Esophagus muscularis mucosa (tissue), 4 donors: ENCODE results near the gene ZNF580. TPM values are rescaled to one million over a fixed set of nuclear protein-coding genes. Genes with fewer than 3 reads are reported as not detected.

Experiments
- DNase-seq: peaks from one replicate; pipeline ENCODE4 v3.0.0-alpha.2; 2017; ENCODE audit errors: extremely low spot score
- H3K27ac ChIP-seq, 4 donors: fragments of 200-600 bp; sonication (generic); replicated peaks in 1 of 4; 1 replicate in 3 of 4; 2 replicates in 1 of 4; pipeline ENCODE4 v1.5.1; 2016 to 2019; ENCODE audit warnings: mild to moderate bottlenecking in 1 of 4
- H3K27me3 ChIP-seq, 4 donors: fragments of 200-600 bp; sonication (generic); one replicate each; pipeline versions ENCODE4 v1.5.1 to v1.6.0; 2016 to 2019
- H3K36me3 ChIP-seq, 4 donors: fragments of 200-600 bp; sonication (generic); one replicate each; pipeline ENCODE4 v1.5.1; 2016 to 2019
- H3K4me1 ChIP-seq, 4 donors: fragments of 200-600 bp; sonication (generic); one replicate each; pipeline ENCODE4 v1.5.1; 2016 to 2019
- H3K4me3 ChIP-seq, 4 donors: fragments of 200-600 bp; sonication (generic); 1 replicate in 2 of 4; 2 replicates in 2 of 4; pipeline ENCODE4 v1.5.1; 2016 to 2019; ENCODE audit warnings: mild to moderate bottlenecking in 4 of 4, moderate library complexity in 1 of 4
- H3K9me3 ChIP-seq, 4 donors: fragments of 200-600 bp; sonication (generic); 1 replicate in 3 of 4; 2 replicates in 1 of 4; pipeline ENCODE4 v1.5.1; 2016 to 2019
- CTCF ChIP-seq, 3 experiments: fragments of 200-600 bp in 2 of 3; fragments of 450-650 bp in 1 of 3; sonication (generic) in 2 of 3; IDR thresholded peaks; one replicate each; pipeline ENCODE4 v1.5.1; 2017 to 2019; ENCODE audit warnings: antibody characterized with exemption in 3 of 3, mild to moderate bottlenecking in 2 of 3, moderate library complexity in 1 of 3
- EP300 ChIP-seq: sonication (generic); formaldehyde crosslinking; IDR thresholded peaks from one replicate; pipeline ENCODE4 v1.6.1; 2017; ENCODE audit warnings: antibody characterized with exemption
- POLR2A ChIP-seq: fragments of 450-650 bp; IDR thresholded peaks from one replicate; pipeline ENCODE4 v1.6.1; 2017; ENCODE audit warnings: antibody characterized with exemption, moderate library complexity, mild to moderate bottlenecking, low read depth
- POLR2AphosphoS5 ChIP-seq, 2 donors: sonication (generic); formaldehyde crosslinking; IDR thresholded peaks; one replicate each; pipeline ENCODE4 v1.6.1; 2017; ENCODE audit warnings: antibody characterized with exemption in 2 of 2
- WGBS: methylation state at CpG from one replicate; pipeline ENCODE4 v1.1.5; 2018; 5-methylcytosine and 5-hydroxymethylcytosine counted together
- intact Hi-C: fragments of 100-400 bp; cut with DNase I; formaldehyde crosslinking; loops from one replicate; pipeline ENCODE4 v1.15.1; 2023
- total RNA-seq, 4 donors: library from RNA; depleted of rRNA; stranded (reverse); fragments of >200 nt; gene quantifications; one replicate each; pipeline versions ENCODE4 v1.1.0 to v1.2.1, GENCODE V29; 2016

ZNF580 gene
- total RNA-seq, 4 donors from 2014 or later = 38.3 to 66.8 (median 43.1) TPM

DNA sequence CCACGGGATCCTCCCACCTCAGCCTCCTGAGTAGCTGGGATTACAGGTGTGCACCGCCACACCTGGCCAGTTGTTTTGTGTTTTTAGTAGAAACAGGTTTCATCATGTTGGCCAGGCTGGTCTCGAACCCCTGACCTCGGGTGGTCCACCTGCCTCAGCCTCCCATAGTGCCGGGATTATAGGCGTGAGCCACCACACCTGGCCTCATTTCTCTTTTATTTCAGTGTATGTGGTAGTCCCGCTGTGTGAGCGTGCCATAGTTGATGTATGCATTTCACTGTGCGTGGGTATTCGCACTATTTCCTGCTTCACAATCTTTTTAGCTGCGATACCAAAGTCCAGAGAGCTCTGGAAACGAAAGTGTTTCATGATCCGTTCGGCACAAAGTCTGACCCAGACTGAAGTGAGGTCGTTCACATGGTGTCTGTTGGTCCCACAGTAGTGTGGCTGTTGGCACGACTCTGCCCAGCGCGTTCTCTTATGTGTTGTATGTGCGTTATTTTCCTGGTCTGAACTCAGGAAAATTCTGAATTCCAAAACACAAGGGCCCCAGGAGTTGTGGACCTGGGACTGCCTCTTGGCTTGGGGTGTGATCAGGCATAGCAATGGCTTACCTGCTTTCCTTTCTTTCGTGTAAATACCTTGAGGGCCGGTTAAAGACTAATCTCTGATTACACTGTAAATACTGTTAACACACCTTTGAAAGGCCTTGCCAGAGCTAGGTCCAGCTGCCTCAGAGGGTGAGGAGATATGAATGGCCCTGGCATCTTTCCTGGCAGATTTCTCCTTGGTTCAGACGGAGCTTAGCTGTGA is 42.9 kb downstream of the ZNF580 start:
- Histone ChIP-seq H3K36me3 (peaks cover 35 to 100% (median 96%) of the 10 kb centered on the region in 4 donors), H3K4me1 (peaks cover 10 to 76% (median 33%) of the 10 kb centered on the region in 4 donors), H3K9me3 (no peaks in the 10 kb centered on the region), H3K27me3 (no peaks in the 10 kb centered on the region), H3K27ac (no peak overlapping the region), H3K4me3 (no peak overlapping the region)
- DNase-seq = no peak
- WGBS = 91% methylated on average over 22 of the region's 22 CpGs
- TF ChIP-seq CTCF (IDR thresholded peaks at IDR 0.05) (no peak), POLR2A (no peak), EP300 (no peak), POLR2AphosphoS5 (IDR thresholded peaks at IDR 0.05) (no peak)
- intact Hi-C loops = no loop called here

- no peaks in the 10 kb centered on the region for H3K9me3 ChIP-seq
- no peak overlapping the region for H3K27ac ChIP-seq
- peaks cover 8 to 66% (median 25%) of the 10 kb centered on the region in 4 donors for H3K4me1 ChIP-seq
- H3K4me3 ChIP-seq = no peak overlapping the region
- TF ChIP-seq EP300 (no peak), CTCF (IDR thresholded peaks at IDR 0.05) (no peak)
- DNase-seq = no peak
- intact Hi-C loops = no loop called here
- WGBS = 96% methylated on average over 42 of the region's 60 CpGs
- no peaks in the 10 kb centered on the region for H3K27me3 ChIP-seq
- peaks cover 41 to 100% (median 96%) of the 10 kb centered on the region in 4 donors for H3K36me3 ChIP-seq
Measured at GRCh38 chr19:55684946-55685681, 44.3 kb downstream of the ZNF580 start.

- WGBS = 96% methylated on average over 5 of the region's 6 CpGs
Measured at GRCh38 chr19:55685776-55686175, 45.0 kb downstream of the ZNF580 start.

DNA sequence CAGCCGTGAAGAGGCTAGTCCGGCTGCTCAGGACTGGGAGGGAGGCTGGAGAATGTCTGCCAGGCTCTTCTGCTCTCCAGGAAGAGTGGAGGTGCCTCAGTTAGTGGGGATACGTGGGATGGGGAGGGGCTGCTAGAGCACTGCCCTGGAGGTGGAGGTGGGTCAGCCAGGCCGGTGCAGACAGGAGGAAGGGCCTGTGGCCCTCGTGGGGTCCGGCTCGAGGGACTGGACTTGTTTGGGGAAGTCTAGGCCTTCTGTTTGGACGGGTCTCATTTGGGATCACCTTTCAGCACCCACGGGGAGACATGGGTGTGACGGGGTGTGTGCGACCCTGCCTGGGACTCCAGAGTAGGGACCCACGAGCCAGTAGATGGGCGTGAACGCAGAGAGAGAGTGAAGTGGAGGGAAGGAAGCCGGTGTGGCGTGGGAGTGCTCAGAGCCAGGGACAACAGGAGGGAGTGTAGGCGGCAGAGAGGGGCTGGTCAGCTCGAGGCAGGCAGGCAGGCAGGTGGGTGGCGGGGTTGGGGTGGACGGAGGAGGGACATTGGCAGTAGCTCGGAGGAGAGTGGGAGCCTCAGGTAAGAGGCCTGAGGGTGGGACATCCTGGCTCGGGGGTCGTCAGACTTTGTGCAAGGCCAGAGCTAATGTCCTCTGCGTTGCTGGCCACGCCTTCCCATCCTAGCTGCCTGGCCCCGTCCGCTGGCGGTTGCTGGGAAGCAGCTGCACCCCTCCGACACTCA is 45.7 kb downstream of the ZNF580 start:
- intact Hi-C loops = no loop called here
- no peak for TF ChIP-seq POLR2A
- TF ChIP-seq CTCF (IDR thresholded peaks at IDR 0.05) = no peak
- TF ChIP-seq EP300 = no peak
- no peak for TF ChIP-seq POLR2AphosphoS5 (IDR thresholded peaks at IDR 0.05)
- 87% methylated on average over 27 of the region's 29 CpGs for WGBS
- no peak overlapping the region for H3K4me3 ChIP-seq
- H3K36me3 ChIP-seq = peaks cover 38 to 100% (median 96%) of the 10 kb centered on the region in 4 donors
- no peaks in the 10 kb centered on the region for H3K27me3 ChIP-seq
- no peaks in the 10 kb centered on the region for H3K9me3 ChIP-seq
- H3K4me1 ChIP-seq = peaks cover 4 to 52% (median 16%) of the 10 kb centered on the region in 4 donors
- H3K27ac ChIP-seq = no peak overlapping the region
- no peak for DNase-seq

More at GRCh38 chr19:55685776-55686175, 45.0 kb downstream of the ZNF580 start:
- Histone ChIP-seq H3K9me3 (no peaks in the 10 kb centered on the region), H3K27ac (no peak overlapping the region), H3K27me3 (no peaks in the 10 kb centered on the region), H3K4me1 (peaks cover 4 to 59% (median 21%) of the 10 kb centered on the region in 4 donors), H3K4me3 (no peak overlapping the region), H3K36me3 (peaks cover 40 to 100% (median 96%) of the 10 kb centered on the region in 4 donors)
- DNase-seq = no peak
- intact Hi-C loops = no loop called here
- TF ChIP-seq POLR2AphosphoS5 (IDR thresholded peaks at IDR 0.05) = no peak
- TF ChIP-seq CTCF (IDR thresholded peaks at IDR 0.05) = no peak
- no peak for TF ChIP-seq EP300
- no peak for TF ChIP-seq POLR2A
